HG02610 (cell line): ENCODE measurements around the gene FZD2.

Source experiments
- ATAC-seq: cut with Tn5 transposase; IDR thresholded peaks from one replicate; pipeline ENCODE4 v1.9.1; 2021; ENCODE audit warnings: mild to moderate bottlenecking, moderate library complexity; ENCODE audit not compliant: unreplicated experiment

The FZD2 gene

DNA sequence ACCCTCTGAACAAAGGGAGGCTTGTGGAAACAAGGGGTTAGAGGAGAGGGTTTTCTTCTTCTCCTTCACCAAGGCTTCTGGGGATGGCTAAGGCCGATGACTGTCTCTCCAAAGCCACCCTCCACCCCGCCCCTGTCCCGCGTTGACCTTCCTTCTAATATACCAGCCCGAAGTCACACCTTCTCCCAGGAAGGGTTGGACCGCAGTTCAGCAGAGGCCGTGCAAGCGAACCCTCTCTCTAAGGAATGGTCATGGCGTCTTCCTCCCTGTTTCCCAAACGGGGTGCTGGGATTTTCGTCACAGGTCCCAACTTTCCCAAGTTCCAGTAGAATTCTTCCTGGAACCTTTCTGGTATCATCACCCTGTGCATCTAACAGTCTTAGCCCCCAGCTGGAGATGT lies 49.4 kb downstream of the FZD2 start:
- ATAC-seq, result no peak

DNA sequence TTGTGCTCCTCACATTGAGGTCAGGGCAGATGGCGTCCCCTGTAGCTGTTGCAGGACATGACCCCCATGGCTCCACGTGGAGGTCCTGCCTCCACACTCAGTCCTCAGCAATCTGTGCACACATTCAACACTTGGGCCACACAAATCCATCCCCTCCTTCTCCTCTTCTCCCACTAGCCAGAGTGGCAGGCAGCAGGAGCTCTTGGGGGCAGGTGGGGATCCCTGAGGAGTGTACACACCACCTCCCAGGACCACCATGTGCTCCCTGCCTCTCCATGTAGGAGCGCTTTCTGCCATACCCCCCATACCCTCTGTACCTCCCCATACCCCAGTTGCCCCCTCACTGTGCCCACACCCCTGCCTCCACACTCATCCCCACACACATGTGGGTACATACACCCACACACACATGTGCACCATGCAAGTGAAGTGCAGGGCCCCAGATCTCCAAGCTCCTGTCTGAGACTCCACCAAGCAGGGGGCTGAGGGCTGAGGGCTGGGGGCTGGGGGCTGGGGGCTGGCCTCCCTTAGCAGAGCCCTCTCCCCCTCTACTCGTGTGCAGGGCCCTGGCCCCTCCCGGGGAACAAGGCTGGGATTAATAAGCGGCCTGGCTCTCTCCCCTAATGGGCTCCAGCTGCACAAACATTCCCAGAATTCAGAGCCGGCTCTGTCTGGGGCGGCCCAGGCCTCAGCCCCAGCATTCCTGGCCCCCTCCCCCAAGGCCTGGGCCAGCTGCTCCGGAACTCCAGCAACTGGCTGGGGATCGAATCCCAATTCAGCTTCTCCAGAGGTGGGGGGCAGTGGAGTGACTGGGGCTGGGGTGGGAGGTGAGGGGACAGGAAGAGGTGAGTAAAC lies 50.8 kb downstream of the FZD2 start:
- ATAC-seq, result no peak

DNA sequence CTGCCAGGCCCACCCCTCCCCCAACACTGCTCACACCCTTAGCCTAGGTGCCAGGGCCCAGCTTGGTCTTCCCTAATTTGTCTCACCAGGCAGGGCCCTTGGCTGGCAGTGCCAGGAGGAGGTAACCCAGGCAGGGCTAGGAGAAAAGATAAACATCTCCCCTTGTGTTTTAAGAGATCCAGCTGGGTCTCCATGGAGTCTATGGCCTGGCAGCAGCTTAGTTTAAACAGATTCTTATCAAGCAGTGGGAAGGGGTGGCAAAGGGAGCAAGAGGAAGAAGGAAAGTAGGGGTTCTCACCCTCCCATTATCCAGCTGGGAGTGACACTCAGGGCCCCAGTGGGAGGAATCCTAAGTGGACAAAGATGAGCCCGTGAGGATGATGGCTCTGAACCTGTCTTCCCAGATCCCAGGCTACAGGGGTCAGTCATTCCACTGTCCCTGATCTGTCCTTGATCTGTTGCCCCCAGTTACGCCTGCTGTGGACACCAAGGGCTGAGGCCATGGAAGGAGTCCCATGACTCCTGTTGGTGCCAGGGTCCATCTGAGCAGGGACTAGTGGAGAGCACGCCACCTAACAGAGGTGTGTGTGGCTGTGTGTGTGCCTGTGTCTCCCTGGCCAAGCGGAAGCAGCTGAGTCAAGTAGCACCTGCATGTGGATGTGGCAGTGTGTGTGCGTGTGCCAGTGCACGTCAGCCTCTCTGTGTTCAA lies 51.6 kb downstream of the FZD2 start:
- ATAC-seq, result no peak

DNA sequence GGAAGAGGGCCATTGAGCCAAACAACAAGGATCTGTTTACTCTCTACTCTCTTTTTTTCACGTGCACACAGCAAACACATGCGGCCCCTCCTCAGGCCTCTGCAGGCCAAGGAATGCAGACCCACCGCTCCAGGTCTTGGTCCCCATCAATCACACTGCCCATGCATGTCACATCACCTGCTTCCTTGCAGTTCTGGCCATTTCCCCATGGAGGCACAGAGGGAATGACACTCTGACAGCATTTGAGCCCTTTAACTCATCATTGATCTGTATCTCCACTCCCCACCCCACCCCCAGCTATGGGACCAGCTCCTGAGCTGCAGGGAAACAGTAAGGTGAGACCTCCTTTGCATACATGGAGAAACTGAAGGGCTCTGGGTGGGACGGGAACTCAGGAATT lies 53.0 kb downstream of the FZD2 start:
- no peak for ATAC-seq
